HepG2 (cell line): ENCODE results near the gene PLXNA4.

Source experiments
- CHD2 ChIP-seq: IDR thresholded peaks from 2 replicates; pipeline ENCODE4 v1.6.1; 2011; ENCODE audit warnings: low read depth, low read length, improper control_type of control experiment
- HDAC6 ChIP-seq: fragments of 200-600 bp; sonication (generic); IDR thresholded peaks from 2 replicates; pipeline ENCODE4 v1.7.0; 2017; ENCODE audit warnings: mild to moderate bottlenecking, antibody characterized with exemption, low read length, low read depth
- MEF2D ChIP-seq: sonication (generic); formaldehyde crosslinking; IDR thresholded peaks from 2 replicates; pipeline ENCODE4 v1.5.1; 2020; ENCODE audit warnings: mild to moderate bottlenecking, missing genetic modification reagents
- PHB2 ChIP-seq: fragments of 450-650 bp; IDR thresholded peaks from 2 replicates; pipeline ENCODE4 v1.6.1; 2018; ENCODE audit not compliant: partially characterized antibody
- RAD21 ChIP-seq: fragments of 450-650 bp; formaldehyde crosslinking; IDR thresholded peaks from 2 replicates; pipeline ENCODE4 v1.5.0; 2020; ENCODE audit warnings: mild to moderate bottlenecking
- SETDB1 ChIP-seq: sonication (generic); formaldehyde crosslinking; IDR thresholded peaks from 2 replicates; pipeline ENCODE4 v1.5.1; 2020; ENCODE audit warnings: missing genetic modification reagents, mild to moderate bottlenecking, borderline replicate concordance
- ZNF589 ChIP-seq: sonication (generic); formaldehyde crosslinking; conservative IDR thresholded peaks from 2 replicates; pipeline ENCODE4 v1.8.0; 2022; ENCODE audit warnings: mild to moderate bottlenecking, moderate library complexity, missing genetic modification reagents
- ZNF597 ChIP-seq: sonication (generic); formaldehyde crosslinking; IDR thresholded peaks from 2 replicates; pipeline ENCODE4 v1.5.0; 2020; ENCODE audit warnings: missing genetic modification reagents
- ZNF644 ChIP-seq: IDR thresholded peaks from 2 replicates; pipeline ENCODE4 v1.6.1; 2016; ENCODE audit warnings: low read depth
- ZNF775 ChIP-seq: sonication (generic); formaldehyde crosslinking; IDR thresholded peaks from 2 replicates; pipeline ENCODE4 v1.4.0; 2020; ENCODE audit warnings: missing genetic modification reagents, mild to moderate bottlenecking, moderate library complexity, borderline replicate concordance

- no peak for TF ChIP-seq CHD2
- TF ChIP-seq ZNF597 (CRISPR knock-in tag) = no peak
- TF ChIP-seq ZNF775 (CRISPR knock-in tag) = no peak
- TF ChIP-seq ZNF589 (CRISPR knock-in tag) = no peak
- TF ChIP-seq MEF2D (CRISPR knock-in tag) = no peak
- no peak for TF ChIP-seq PHB2
- no peak for TF ChIP-seq SETDB1 (CRISPR knock-in tag)
- no peak for TF ChIP-seq ZNF644 (CRISPR knock-in tag)
- TF ChIP-seq HDAC6 = no peak
- TF ChIP-seq RAD21 (CRISPR knock-in tag) = no peak
These were observed 81.8 kb downstream of the PLXNA4 start for GRCh38 chr7:132494474-132494873.
